Fibroblast of lung (primary cell): ENCODE data around the gene LMAN1L.

Source experiments
- CTCF ChIP-seq, 2 donors: IDR thresholded peaks in 1 of 2; conservative IDR thresholded peaks in 1 of 2; 1 replicate in 1 of 2; 2 replicates in 1 of 2; pipeline ENCODE4 v1.5.1; 2011 to 2012; ENCODE audit warnings: low read length in 2 of 2, control low read depth in 1 of 2, inconsistent platforms in 1 of 2, low read depth in 1 of 2, mild to moderate bottlenecking in 1 of 2
- EZH2 ChIP-seq: IDR thresholded peaks from 2 replicates; pipeline ENCODE4 v1.5.1; 2012; ENCODE audit warnings: low read length, control low read depth, mild to moderate bottlenecking; ENCODE audit errors: missing control alignments

GRCh38 chr15:74817370-74817737 is 4.7 kb downstream of the LMAN1L start:
- TF ChIP-seq CTCF (conservative IDR thresholded peaks at IDR 0.05 in 1 of 2, IDR thresholded peaks at IDR 0.05 in 1 of 2; ENCODE audit: low read depth in 1 of 2, low read length in 2 of 2): peak in 1 of 2 donors; percentile 30
- no peak for TF ChIP-seq EZH2
